Hematopoietic multipotent progenitor cell treated with erythropoietin and hydrocortisone succinate and interleukin-3 and kit ligand, for 15 days (in vitro differentiated cells): Measurements from ENCODE around the gene BANP.
"Not testable (repeated sequence)": the region's sequence is repeated elsewhere in the genome, so short reads cannot be mapped to it uniquely, and the experiment has no call there.

Source experiments
- DNase-seq: peaks from one replicate; pipeline ENCODE4 v3.0.0-alpha.2; 2015; ENCODE audit warnings: low spot score

The BANP gene

GRCh38 chr16:88049561-88050545 lies 98.6 kb downstream of the BANP start:
- DNase-seq: no peak

- no peak for DNase-seq
Measured at GRCh38 chr16:88050952-88051660, 99.9 kb downstream of the BANP start.

GRCh38 chr16:88052661-88053060 lies 101.4 kb downstream of the BANP start:
- DNase-seq: no peak

GRCh38 chr16:88053479-88053878 lies 102.2 kb downstream of the BANP start:
- not testable (repeated sequence) for DNase-seq

GRCh38 chr16:88055356-88055755 lies 104.1 kb downstream of the BANP start:
- DNase-seq: no peak

GRCh38 chr16:88056212-88056611 lies 105.0 kb downstream of the BANP start:
- no peak for DNase-seq

- DNase-seq: no peak
Measured at GRCh38 chr16:88057656-88058055, 106.4 kb downstream of the BANP start.

- DNase-seq: no peak
Measured at GRCh38 chr16:88058136-88058535, 106.9 kb downstream of the BANP start.

GRCh38 chr16:88058817-88059216 lies 107.6 kb downstream of the BANP start:
- DNase-seq: no peak

GRCh38 chr16:88059701-88060386 lies 108.6 kb downstream of the BANP start:
- DNase-seq: no peak

GRCh38 chr16:88060524-88061219 lies 109.4 kb downstream of the BANP start:
- no peak for DNase-seq

- no peak for DNase-seq
Measured at GRCh38 chr16:88061346-88062110, 110.3 kb downstream of the BANP start.

GRCh38 chr16:88062341-88063210 lies 111.3 kb downstream of the BANP start:
- DNase-seq: no peak

GRCh38 chr16:88063211-88063773 lies 112.1 kb downstream of the BANP start:
- DNase-seq: no peak

- DNase-seq: no peak
Measured at GRCh38 chr16:88064011-88064888, 113.0 kb downstream of the BANP start.

- no peak for DNase-seq
Measured at GRCh38 chr16:88064889-88065746, 113.9 kb downstream of the BANP start.

- no peak for DNase-seq
Measured at GRCh38 chr16:88065747-88066142, 114.5 kb downstream of the BANP start.

- DNase-seq: no peak
Measured at GRCh38 chr16:88066234-88066633, 115.0 kb downstream of the BANP start.
